GM21360 (cell line): ENCODE measurements around the gene HMCES.
A peak's percentile ranks its signal among the peaks of the same experiment; 100 is the strongest.
"Not testable (repeated sequence)": the region's sequence is repeated elsewhere in the genome, so short reads cannot be mapped to it uniquely, and the experiment has no call there.

ENCODE experiments used
- ATAC-seq: cut with Tn5 transposase; IDR thresholded peaks from one replicate; pipeline ENCODE4 v1.9.1; 2021; ENCODE audit warnings: mild to moderate bottlenecking, moderate library complexity; ENCODE audit not compliant: unreplicated experiment

HMCES gene

DNA sequence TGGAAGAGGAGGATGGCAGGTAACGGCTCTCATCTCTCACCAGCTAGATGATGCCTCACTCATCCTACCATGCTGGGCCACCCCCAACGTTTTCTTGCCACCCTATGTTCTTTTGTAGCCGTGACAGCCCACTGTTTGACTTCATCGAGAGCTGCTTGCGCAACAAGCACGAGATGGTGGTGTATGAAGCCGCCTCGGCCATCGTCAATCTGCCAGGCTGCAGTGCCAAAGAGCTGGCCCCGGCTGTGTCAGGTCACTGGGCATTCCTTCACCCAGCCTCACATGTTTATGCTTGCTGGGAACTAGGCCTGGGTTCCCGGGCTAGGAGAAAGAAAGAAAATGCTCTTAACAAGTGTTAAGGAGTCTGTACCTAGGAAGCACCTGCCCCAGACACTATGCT lies 21.1 kb upstream of the HMCES start:
- ATAC-seq: no peak

DNA sequence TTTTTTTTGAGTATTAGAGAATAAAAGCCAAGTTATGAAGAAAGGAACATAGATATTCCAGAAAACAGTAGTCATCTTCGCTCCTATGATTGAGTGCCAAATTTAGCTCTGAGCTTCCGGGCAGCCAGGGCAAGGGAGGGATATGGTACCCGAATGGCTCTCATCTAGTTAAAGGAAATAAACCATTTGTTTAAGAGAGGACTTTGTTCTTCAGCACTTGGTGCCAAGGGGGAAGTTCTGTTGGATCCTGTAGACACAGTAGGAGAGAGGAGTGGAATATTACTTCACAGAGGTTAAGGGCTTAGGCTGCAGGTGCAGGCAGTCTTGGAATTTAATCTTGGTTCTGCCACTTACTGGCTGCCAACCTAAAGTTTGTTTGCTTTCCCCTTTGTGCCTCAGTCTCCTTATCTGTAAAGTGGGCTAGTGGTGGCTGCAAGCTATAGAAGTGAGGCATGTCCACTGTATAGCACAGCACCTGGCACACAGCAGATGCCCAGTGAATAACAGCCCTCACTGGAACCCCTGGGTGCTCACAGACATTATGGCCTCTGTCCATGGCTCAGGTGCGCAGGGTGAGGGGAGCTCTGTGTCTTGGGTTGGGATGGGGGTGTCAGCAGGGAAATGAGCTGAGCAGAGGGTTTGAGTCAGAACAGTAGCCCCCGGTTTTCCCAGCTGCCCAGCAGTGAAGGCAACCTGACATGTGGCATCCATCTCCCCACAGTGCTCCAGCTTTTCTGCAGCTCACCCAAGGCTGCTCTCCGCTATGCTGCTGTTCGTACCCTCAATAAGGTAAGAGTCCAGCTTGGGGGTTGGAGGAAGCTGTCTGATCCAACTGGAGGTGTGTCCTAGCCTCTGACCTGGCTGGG lies 18.8 kb upstream of the HMCES start:
- no peak for ATAC-seq

GRCh38 chr3:129260606-129261005 lies 18.1 kb upstream of the HMCES start:
- ATAC-seq: no peak

GRCh38 chr3:129261894-129262293 lies 16.8 kb upstream of the HMCES start:
- ATAC-seq: no peak

- no peak for ATAC-seq
Measured at GRCh38 chr3:129263161-129263910, 15.3 kb upstream of the HMCES start.

- ATAC-seq: not testable (repeated sequence)
Measured at GRCh38 chr3:129264994-129265393, 13.7 kb upstream of the HMCES start.

GRCh38 chr3:129266651-129267050 lies 12.0 kb upstream of the HMCES start:
- ATAC-seq: no peak

DNA sequence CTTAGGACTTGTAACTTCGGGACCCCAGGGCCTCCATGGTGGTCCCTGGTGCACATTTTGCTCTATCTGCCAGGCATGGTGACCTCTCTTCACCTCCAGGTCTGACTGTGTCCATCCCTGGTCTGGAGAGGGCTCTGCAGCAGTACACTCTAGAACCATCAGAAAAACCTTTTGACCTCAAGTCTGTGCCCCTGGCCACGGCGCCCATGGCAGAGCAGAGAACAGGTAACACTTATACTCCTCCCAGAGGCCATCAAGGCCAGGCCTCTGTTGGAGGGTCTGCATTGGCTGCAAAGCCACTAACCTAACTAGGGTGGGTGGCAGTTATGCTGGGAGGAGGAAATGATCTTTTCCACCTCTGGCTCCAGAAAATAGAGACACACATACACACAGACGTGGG lies 10.3 kb upstream of the HMCES start:
- no peak for ATAC-seq

DNA sequence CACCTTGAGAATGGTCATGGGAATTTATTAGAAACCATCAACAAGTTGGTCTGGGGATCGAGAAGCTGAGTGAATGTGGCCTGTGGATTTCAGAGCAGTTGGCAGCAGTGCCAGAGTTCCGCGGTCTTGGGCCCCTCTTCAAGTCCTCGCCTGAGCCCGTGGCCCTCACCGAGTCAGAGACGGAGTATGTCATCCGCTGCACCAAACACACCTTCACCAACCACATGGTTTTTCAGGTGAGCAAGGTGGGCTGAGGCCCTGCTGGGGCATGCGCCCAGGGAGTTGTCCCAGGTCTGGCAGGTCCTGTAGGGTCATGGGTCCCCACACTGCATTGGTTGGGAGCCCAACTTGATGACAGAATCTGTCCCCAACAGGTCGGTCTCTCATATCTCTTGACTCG lies 7.0 kb upstream of the HMCES start:
- ATAC-seq: no peak

DNA sequence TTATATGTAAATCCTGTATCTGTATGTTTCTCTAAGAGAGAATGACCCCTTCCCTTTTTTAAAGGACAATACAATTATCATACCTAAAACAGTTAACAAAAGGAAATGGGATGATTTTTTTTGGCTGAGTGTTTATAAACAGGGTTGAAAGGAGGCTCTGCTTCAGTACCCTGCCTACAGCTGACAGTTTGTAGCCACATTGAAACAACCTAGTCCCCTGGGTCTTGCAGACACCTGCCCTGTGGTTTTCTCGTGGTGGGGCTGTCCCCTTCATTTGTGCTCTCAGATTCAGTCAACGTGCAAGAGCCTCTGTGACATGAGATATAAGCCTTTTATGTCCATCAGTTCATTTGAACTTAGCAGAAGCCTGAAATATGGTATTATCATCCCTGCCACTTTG lies 2.3 kb upstream of the HMCES start:
- peak; percentile 75 for ATAC-seq

DNA sequence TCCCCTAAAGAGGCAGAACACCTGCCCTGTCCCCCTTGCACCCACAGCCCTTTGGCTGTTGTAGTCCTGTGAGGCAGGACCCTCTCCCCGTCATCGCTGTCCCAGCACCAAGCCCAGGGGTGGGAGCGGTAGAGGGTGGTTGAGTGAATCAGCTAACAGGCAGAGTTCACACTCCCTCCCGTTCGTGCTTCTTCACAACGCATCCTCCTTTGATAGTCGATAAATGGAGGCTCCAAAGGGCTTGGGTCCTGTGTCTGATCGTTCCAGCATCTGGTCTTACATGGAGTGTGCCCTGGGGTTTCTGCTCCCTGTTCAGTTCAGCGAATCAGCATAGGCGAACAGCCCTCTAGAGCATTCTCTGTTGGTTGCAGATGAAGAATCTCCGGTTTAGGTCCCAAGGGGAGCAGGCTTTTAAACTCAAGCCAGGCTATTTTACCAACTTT lies 820 bp upstream of the HMCES start:
- ATAC-seq: no peak

DNA sequence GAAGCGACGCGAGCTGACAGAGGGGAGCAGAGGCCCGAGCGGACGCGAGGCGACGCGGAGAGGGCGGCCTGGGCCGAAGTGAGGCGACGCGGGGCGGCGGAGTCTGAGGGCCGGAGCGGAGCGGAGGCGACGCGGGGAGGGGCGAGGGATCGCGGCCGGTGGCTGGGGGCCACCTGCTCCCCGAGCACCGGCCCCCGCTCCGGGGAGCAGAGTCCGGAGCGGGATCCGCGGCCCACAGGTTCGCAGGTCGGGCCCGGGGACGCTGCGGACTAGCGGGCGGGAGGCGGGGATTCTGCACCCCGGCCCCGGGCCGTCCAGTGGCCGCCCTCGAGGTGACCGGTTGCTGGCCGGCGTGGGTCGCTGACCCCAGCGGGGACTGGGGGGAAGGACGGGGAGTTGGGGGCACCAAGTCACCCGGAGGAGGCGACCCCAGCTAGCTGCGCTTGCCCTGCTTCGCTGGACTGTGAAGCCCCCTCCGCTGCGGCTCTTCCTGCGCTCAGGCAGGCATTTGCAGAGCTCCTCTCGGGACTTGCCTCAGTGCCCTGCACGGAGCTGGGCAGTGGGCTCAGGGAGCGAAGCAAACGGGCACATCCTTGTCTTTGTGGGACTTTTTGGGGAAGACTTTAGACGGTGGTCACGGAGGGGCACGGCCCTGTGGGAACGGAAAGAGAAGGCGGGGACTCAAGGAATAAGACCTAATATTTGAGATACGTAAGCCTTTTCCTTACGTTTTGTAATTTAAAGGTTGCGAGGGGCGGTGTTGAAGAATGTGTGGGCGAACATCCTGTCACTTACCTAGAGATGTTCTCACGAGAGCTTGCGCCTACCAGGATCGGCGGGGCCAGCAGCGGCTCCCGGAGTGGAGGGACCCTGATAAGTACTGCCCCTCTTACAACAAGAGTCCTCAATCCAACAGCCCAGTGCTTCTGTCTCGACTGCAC lies 566 bp downstream of the HMCES start:
- no peak for ATAC-seq

- ATAC-seq: no peak
Measured at GRCh38 chr3:129280183-129280582, 1.5 kb downstream of the HMCES start.

- no peak for ATAC-seq
Measured at GRCh38 chr3:129281726-129282125, 3.1 kb downstream of the HMCES start.

DNA sequence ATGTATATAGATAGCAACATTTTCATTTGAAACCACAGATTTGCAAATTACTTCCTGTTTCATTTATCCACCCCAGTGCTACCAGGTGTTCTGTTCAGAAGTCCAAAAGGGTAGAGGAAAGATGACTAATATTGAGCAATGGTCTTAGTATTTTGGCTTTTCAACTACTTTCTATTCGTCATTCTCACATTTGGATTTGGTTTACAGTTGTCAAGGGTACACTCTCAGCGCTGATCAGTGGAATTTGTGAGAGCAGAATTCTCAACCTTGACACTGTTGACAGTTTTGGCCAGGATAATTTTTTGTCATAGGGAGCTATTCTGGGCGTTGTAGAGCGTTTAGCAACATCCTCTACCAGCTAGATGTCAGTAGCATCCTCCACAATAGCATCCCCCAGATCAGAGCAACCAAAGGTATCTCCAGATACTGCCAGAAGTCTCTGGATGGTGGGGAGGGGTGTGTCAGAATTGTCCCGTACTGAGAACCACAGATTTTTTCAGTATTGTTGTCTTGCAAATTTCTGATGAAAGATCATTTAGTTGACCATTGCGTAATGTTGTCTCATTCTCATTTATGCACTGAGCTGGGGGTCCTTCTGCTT lies 4.2 kb downstream of the HMCES start:
- ATAC-seq: peak; percentile 59

- ATAC-seq: no peak
Measured at GRCh38 chr3:129286081-129286480, 7.4 kb downstream of the HMCES start.

DNA sequence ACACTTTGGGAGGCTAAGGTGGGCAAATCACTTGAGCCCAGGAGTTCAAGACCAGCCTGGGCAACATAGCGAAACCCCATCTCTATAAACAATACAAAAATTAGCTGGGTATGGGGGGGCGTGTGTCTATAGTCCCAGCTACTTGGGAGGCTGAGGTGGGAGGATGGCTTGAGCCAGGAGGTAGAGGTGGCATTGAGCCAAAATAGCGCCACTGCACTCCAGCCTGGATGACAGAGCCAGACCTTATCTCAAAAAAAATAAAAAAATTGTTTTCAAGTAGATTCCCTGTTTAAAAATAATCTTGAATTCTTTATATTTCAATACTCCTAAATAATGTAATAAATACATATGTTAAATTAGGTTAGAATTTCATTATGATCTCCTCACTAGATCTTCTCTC lies 9.8 kb downstream of the HMCES start:
- no peak for ATAC-seq

DNA sequence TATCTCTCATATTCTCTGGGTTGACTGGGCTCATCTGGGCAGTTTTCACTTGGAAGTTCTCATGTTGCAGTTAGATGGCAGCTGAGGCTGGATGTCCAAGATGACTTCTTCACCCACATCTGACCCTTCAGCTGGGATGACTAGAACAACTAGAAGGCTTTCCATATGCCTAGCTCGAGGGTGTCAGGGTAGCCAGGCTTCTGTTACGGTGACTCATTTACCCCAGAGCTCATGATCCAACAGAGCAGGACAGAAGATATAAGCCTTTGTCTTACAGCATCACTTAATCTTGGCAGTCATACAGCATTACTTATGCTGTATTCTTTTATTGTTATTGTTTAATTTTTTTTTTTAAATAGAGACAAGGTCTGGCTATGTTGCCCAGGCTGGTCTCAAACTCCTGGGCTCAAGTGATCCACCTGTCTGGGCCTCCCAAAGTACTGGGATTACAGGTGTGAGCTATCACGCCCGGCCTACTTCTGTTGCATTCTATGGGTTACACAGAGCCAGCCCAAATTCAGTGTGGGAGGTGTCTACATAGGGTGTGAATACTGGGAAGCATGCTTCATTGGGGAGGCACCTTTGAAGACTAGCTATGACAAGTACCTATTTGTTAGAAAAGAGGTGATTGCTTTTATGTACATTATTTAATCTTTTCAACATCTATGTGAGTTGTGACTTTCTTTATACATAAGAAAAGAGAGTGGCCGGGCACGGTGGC lies 10.7 kb downstream of the HMCES start:
- no peak for ATAC-seq

GRCh38 chr3:129291236-129291886 lies 12.7 kb downstream of the HMCES start:
- no peak for ATAC-seq

DNA sequence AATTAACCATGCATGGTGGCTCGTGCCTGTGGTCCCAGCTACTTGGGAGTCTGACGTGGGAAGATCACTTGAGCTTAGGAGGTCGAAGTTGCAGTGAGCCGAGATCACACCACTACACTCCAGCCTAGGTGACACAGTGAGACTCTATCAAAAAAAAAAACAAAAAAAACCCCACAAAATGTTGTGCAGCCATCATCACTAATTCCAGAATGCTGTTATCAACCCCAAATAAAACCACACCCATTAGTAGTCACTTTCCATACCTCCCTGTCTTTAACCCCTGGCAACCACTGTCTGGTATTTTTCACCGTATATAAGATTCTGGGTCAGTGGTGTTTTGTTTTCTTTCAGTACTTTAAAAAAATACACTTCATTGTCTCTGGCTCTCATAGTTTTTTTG lies 16.6 kb downstream of the HMCES start:
- no peak for ATAC-seq
